OCI-LY1 (cell line): ENCODE results near the gene SLC1A2.

Experiments used
- CTCF ChIP-seq: fragments of 200-600 bp; sonication (generic), shearing (Covaris generic); IDR thresholded peaks from 2 replicates; pipeline ENCODE4 v1.5.1; 2017; ENCODE audit warnings: mild to moderate bottlenecking, antibody characterized with exemption, low read length, moderate library complexity, mixed read lengths
- EZH2 ChIP-seq: fragments of 200-600 bp; sonication (generic), shearing (Covaris generic); IDR thresholded peaks from 2 replicates; pipeline ENCODE4 v1.8.0; 2017; ENCODE audit warnings: borderline replicate concordance, mixed run types, mild to moderate bottlenecking, antibody characterized with exemption, low read length, moderate library complexity, mixed read lengths

- TF ChIP-seq CTCF (no peak), EZH2 (no peak)
Observed at GRCh38 chr11:35334385-35335090, 84.8 kb downstream of the SLC1A2 start.
